Dermis lymphatic vessel endothelial cell (primary cell): ENCODE results near the gene TFDP3. TPM values are rescaled to one million over a fixed set of nuclear protein-coding genes. Genes with fewer than 3 reads are reported as not detected.

ENCODE experiments used
- total RNA-seq: library from RNA; depleted of rRNA; stranded (reverse); fragments of >200 nt; gene quantifications from 2 replicates; pipeline ENCODE4 v1.2.1, GENCODE V29; 2014

The TFDP3 gene, protein sequence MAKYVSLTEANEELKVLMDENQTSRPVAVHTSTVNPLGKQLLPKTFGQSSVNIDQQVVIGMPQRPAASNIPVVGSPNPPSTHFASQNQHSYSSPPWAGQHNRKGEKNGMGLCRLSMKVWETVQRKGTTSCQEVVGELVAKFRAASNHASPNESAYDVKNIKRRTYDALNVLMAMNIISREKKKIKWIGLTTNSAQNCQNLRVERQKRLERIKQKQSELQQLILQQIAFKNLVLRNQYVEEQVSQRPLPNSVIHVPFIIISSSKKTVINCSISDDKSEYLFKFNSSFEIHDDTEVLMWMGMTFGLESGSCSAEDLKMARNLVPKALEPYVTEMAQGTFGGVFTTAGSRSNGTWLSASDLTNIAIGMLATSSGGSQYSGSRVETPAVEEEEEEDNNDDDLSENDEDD
- total RNA-seq = not detected in 2 replicates

DNA sequence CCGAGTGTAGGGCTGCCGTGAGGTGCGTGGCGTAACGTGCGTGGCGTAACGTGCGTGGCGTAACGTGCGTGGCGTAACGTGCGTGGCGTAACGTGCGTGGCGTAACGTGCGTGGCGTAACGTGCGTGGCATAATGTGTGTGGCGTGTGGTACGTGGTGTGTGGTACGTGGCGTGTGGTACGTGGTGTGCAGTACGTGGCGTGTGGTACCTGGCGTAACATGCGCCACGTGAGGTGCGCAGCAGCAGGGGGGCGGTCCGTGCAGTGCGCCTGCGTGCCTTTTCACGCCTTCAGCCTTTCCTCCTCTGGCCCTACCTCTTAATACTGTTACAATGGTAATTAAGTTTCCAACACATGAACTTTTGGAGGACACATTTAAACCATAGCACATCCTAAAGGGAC lies at the start of gene TFDP3:
TSS of gene TFDP3 (minus strand) at position 26 of the 400 bp plus-strand sequence. CDS start 95 bp downstream, outside the sequence.

Other genes with a start within 250 kb of the TFDP3 start
- not detected in 2 replicates for gene USP26, start 121.2 kb downstream of the TFDP3 start, total RNA-seq
- gene GPC4, start 197.1 kb upstream of the TFDP3 start, total RNA-seq = under 0.01 TPM in 2 replicates